HG02981 (cell line): ENCODE measurements around the gene EXTL1.

ENCODE experiments used
- ATAC-seq: cut with Tn5 transposase; IDR thresholded peaks from one replicate; pipeline ENCODE4 v1.9.1; 2021; ENCODE audit warnings: mild to moderate bottlenecking, moderate library complexity; ENCODE audit not compliant: unreplicated experiment

Gene EXTL1

GRCh38 chr1:26069941-26070295 lies 48.3 kb downstream of the EXTL1 start:
- no peak for ATAC-seq

- ATAC-seq = no peak
Measured at GRCh38 chr1:26070296-26070962, 48.9 kb downstream of the EXTL1 start.

- no peak for ATAC-seq
Measured at GRCh38 chr1:26070963-26071342, 49.4 kb downstream of the EXTL1 start.

- no peak for ATAC-seq
Measured at GRCh38 chr1:26072305-26072704, 50.7 kb downstream of the EXTL1 start.

- ATAC-seq = no peak
Measured at GRCh38 chr1:26075421-26076144, 54.0 kb downstream of the EXTL1 start.

- ATAC-seq = no peak
Measured at GRCh38 chr1:26077524-26077923, 55.9 kb downstream of the EXTL1 start.

GRCh38 chr1:26078286-26079177 lies 57.0 kb downstream of the EXTL1 start:
- no peak for ATAC-seq

GRCh38 chr1:26079178-26079563 lies 57.6 kb downstream of the EXTL1 start:
- no peak for ATAC-seq

- ATAC-seq = no peak
Measured at GRCh38 chr1:26079960-26080814, 58.6 kb downstream of the EXTL1 start.

- no peak for ATAC-seq
Measured at GRCh38 chr1:26081267-26082019, 59.9 kb downstream of the EXTL1 start.

GRCh38 chr1:26082020-26082350 lies 60.4 kb downstream of the EXTL1 start:
- ATAC-seq = no peak

- no peak for ATAC-seq
Measured at GRCh38 chr1:26083208-26083607, 61.6 kb downstream of the EXTL1 start.

- ATAC-seq = no peak
Measured at GRCh38 chr1:26084091-26084561, 62.6 kb downstream of the EXTL1 start.

GRCh38 chr1:26084844-26085243 lies 63.3 kb downstream of the EXTL1 start:
- ATAC-seq = no peak
